Calu3 (cell line): ENCODE data around the gene CHD9. TPM values are rescaled to one million over a fixed set of nuclear protein-coding genes. Genes with fewer than 3 reads are reported as not detected.

Source experiments
- BruUV-seq: library from RNA; stranded (reverse); fragments of 400-500 nt; replicated peaks from 2 replicates; lab custom pipeline; 2021; lab: Mats Ljungman, UMichigan
- CTCF ChIA-PET: fragments of 300-600 bp; sonication (Branson Sonifier 250); formaldehyde crosslinking; loops from one replicate; lab custom pipeline; 2022; ENCODE audit warnings: antibody characterized with exemption; lab: Charles Lee
- DNase-seq: peaks from one replicate; pipeline ENCODE4 v3.0.0; 2022
- H3K27ac Mint-ChIP-seq: one replicate; pipeline ENCODE4 v1.8.0; 2022; ENCODE audit warnings: mixed read lengths; ENCODE audit not compliant: unreplicated experiment
- H3K27me3 Mint-ChIP-seq: one replicate; pipeline ENCODE4 v1.8.0; 2022; ENCODE audit warnings: mixed read lengths; ENCODE audit not compliant: unreplicated experiment
- H3K36me3 Mint-ChIP-seq: one replicate; pipeline ENCODE4 v1.8.0; 2022; ENCODE audit warnings: mild to moderate bottlenecking, moderate library complexity, mixed read lengths; ENCODE audit not compliant: insufficient read depth, unreplicated experiment
- H3K4me1 Mint-ChIP-seq: one replicate; pipeline ENCODE4 v1.8.0; 2022; ENCODE audit warnings: mild to moderate bottlenecking, low read depth, mixed read lengths; ENCODE audit not compliant: unreplicated experiment
- H3K4me3 Mint-ChIP-seq: one replicate; pipeline ENCODE4 v1.8.0; 2022; ENCODE audit warnings: mild to moderate bottlenecking, low read depth, moderate library complexity, mixed read lengths; ENCODE audit not compliant: unreplicated experiment
- H3K9me3 Mint-ChIP-seq: one replicate; pipeline ENCODE4 v1.8.0; 2022; ENCODE audit warnings: low read depth, mixed read lengths; ENCODE audit not compliant: unreplicated experiment
- intact Hi-C: fragments of 100-400 bp; cut with micrococcal nuclease; formaldehyde crosslinking; loops from one replicate; pipeline ENCODE4 v1.10.0; 2022; ENCODE audit not compliant: unreplicated experiment
- total RNA-seq: library from RNA; stranded (reverse); gene quantifications from 2 replicates; pipeline ENCODE4 v1.2.3, GENCODE V29; 2022
- TF ChIP-seq, protein P1 (sequence below): fragments of 200-600 bp; IDR thresholded peaks from one replicate; pipeline ENCODE4 v1.8.0; 2022; ENCODE audit warnings: antibody characterized with exemption; ENCODE audit not compliant: unreplicated experiment

CHD9 gene
- total RNA-seq, 1 experiment from 2014 or later, result 69.5 TPM

DNA sequence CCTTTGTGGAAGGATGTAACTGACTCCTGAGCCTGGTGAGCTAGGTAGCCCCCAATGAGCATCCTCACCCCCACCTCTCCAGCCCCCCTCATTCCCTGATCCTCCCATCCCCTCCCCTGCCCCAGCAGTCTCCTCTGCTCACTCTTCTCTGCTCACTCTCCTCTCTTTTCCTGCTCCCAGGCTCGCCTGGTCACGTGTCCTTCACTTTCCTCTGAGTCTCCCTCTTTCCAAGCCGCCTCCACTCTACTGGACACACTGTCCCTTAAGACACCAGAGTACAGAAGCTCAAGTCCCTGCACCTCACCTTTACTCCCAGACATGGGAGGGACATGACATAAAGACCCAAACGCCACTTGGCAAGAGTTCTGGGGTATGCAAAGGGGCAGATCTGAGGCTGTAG, 303.2 kb downstream of the CHD9 start:
- Mint-ChIP-seq H3K27ac (no peak overlapping the region), H3K9me3 (no peaks in the 10 kb centered on the region), H3K36me3 (no peaks in the 10 kb centered on the region), H3K27me3 (peaks cover 88% of the 10 kb centered on the region), H3K4me1 (no peaks in the 10 kb centered on the region), H3K4me3 (no peak overlapping the region)
- CTCF ChIA-PET, result no interaction called here
- intact Hi-C loops, result no loop called here
- BruUV-seq, result no TSS peak
- DNase-seq, result no peak
- TF ChIP-seq, protein P1, sequence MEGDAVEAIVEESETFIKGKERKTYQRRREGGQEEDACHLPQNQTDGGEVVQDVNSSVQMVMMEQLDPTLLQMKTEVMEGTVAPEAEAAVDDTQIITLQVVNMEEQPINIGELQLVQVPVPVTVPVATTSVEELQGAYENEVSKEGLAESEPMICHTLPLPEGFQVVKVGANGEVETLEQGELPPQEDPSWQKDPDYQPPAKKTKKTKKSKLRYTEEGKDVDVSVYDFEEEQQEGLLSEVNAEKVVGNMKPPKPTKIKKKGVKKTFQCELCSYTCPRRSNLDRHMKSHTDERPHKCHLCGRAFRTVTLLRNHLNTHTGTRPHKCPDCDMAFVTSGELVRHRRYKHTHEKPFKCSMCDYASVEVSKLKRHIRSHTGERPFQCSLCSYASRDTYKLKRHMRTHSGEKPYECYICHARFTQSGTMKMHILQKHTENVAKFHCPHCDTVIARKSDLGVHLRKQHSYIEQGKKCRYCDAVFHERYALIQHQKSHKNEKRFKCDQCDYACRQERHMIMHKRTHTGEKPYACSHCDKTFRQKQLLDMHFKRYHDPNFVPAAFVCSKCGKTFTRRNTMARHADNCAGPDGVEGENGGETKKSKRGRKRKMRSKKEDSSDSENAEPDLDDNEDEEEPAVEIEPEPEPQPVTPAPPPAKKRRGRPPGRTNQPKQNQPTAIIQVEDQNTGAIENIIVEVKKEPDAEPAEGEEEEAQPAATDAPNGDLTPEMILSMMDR, result no peak

DNA sequence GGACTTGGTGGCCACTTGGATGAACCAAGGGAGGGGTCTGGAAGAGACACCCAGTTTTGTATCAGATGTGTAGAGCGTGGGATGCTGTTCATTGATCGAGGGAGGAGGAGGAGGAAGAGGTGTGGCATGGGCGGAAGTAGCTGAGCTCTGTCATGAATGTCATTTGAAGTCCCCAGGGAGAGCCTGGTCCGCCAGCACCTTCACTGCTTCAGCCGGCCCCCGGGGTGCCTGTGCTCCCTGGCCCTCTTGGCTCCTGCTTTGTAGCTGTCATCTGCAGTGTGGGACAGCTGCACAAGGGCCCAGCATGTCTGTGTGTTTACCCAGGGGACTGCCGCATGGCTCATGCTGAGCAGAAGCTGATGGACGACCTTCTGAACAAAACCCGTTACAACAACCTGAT, 304.1 kb downstream of the CHD9 start:
- H3K27me3 Mint-ChIP-seq, result peaks cover 97% of the 10 kb centered on the region
- H3K4me1 Mint-ChIP-seq, result no peaks in the 10 kb centered on the region
- no peak overlapping the region for H3K4me3 Mint-ChIP-seq
- no peaks in the 10 kb centered on the region for H3K9me3 Mint-ChIP-seq
- BruUV-seq, result no TSS peak
- intact Hi-C loops, result no loop called here
- no peak for DNase-seq
- CTCF ChIA-PET, result no interaction called here
- H3K27ac Mint-ChIP-seq, result no peak overlapping the region
- no peaks in the 10 kb centered on the region for H3K36me3 Mint-ChIP-seq
- TF ChIP-seq, protein P1, result no peak

DNA sequence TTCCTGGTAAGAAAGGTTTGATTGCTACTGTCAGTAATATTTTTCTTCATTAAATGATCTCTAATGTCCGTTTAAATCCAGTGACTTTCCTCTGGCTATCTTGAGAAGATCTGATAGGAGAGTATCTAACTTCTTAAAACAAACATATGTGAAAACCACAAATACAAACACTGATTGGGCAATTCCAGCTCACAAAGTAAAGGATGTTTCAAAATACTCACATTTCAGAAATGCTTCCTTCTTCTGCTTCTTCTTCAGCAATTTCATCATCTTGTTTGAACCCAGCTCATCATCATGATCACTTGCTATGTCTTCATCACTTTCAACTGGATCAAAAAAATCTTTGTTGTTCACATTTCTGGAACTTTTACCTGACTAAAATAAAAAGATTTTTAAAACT, 315.1 kb downstream of the CHD9 start:
- Mint-ChIP-seq H3K27ac (no peak overlapping the region), H3K4me3 (no peak overlapping the region), H3K9me3 (no peaks in the 10 kb centered on the region), H3K4me1 (peaks cover 17% of the 10 kb centered on the region), H3K36me3 (peaks cover 12% of the 10 kb centered on the region), H3K27me3 (no peaks in the 10 kb centered on the region)
- DNase-seq, result no peak
- no TSS peak for BruUV-seq
- CTCF ChIA-PET, result no interaction called here
- TF ChIP-seq, protein P1, result no peak
- intact Hi-C loops, result no loop called here

DNA sequence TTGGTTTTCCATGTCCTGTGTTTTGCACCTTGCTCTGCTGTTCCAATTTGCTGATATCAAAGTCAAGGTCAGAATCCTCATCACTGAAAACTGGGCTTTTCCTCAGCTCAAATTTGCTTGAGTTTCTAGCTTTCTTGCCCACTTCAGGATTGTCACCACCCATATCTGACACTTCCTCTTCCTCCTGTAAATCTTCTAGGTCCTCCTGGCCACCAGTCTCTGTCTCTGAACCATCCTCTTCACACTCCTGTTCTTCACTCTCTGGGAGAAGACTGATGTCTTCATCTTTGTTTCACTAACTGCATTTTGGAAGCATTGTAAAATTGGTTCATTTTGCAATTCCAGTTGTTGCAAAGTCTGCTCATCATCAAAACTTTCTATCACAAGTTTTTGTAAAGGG, 316.0 kb downstream of the CHD9 start:
- peaks cover 18% of the 10 kb centered on the region for H3K4me1 Mint-ChIP-seq
- no TSS peak for BruUV-seq
- TF ChIP-seq, protein P1, result no peak
- H3K9me3 Mint-ChIP-seq, result no peaks in the 10 kb centered on the region
- DNase-seq, result no peak
- peaks cover 12% of the 10 kb centered on the region for H3K36me3 Mint-ChIP-seq
- intact Hi-C loops, result no loop called here
- H3K27me3 Mint-ChIP-seq, result no peaks in the 10 kb centered on the region
- CTCF ChIA-PET, result no interaction called here
- H3K4me3 Mint-ChIP-seq, result no peak overlapping the region
- no peak overlapping the region for H3K27ac Mint-ChIP-seq
